ENCODE results near the gene GFRA1.

DNA sequence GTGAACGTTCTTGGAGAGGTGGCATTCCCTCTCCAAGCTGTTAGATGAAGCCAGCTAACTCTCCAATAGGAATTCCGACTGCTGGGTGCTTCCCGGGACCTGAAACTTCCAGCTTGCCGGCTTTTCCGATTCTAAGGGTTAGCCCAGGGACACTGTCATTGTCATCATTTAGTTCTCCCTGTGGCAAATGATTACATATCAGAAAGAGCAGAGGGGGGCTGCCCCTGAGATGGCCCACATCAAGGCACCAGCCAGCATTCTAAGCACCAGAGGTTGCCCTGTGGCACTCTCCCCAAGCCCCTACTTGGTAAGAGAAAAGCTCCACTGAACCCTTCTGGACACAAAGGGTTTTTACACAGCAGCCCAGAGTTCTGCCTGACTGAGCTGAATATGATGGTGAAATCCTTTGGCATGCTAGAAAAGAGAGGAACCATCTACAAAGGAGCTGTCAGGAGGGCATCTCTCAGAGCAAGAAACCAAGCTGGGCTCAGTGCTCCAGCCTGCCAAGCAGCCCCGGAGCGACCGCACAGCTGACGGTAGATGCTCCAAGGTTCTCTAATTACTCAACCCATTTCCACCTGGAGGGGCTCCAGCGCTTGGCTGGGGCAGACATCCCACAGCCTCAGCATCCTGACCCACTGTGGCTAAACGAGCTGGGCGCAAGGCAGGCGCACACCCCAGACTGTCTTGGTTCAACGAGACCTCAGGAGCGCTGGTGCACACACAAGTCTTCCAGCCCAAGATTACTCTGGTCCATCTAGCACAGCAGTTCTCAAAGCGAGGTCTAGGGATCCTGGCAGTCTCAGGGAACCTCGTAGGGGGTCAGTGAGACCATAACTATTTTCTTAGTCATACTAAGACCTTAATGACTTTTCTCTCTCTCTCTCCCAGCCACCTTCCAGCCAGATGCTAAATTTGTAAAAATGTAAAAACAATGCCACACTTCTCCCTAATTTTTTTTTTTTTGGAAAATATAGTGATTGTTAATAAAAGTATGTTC is 160.5 kb downstream of the GFRA1 start:
- TF ChIP-seq, protein P1, sequence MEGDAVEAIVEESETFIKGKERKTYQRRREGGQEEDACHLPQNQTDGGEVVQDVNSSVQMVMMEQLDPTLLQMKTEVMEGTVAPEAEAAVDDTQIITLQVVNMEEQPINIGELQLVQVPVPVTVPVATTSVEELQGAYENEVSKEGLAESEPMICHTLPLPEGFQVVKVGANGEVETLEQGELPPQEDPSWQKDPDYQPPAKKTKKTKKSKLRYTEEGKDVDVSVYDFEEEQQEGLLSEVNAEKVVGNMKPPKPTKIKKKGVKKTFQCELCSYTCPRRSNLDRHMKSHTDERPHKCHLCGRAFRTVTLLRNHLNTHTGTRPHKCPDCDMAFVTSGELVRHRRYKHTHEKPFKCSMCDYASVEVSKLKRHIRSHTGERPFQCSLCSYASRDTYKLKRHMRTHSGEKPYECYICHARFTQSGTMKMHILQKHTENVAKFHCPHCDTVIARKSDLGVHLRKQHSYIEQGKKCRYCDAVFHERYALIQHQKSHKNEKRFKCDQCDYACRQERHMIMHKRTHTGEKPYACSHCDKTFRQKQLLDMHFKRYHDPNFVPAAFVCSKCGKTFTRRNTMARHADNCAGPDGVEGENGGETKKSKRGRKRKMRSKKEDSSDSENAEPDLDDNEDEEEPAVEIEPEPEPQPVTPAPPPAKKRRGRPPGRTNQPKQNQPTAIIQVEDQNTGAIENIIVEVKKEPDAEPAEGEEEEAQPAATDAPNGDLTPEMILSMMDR (IDR thresholded peaks at IDR 0.05 in 2 of 3, conservative IDR thresholded peaks at IDR 0.05 in 1 of 3; ENCODE audit: borderline replicate concordance in 1 of 3, insufficient read depth in 1 of 3, low read depth in 2 of 3, low read length in 2 of 3) = no peak
- TF ChIP-seq POLR2AphosphoS5 (IDR thresholded peaks at IDR 0.05; ENCODE audit: low read depth, low read length) (no peak), POLR2A (IDR thresholded peaks at IDR 0.05; ENCODE audit: borderline replicate concordance, extremely low read depth, insufficient read depth, insufficient read length) (no peak), JUND (IDR thresholded peaks at IDR 0.05) (no peak)
